Esophagus muscularis mucosa (tissue), 3 donors: Measurements from ENCODE around the gene ANKRD33.

ENCODE experiments used
- CTCF ChIP-seq, 3 experiments: fragments of 200-600 bp in 2 of 3; fragments of 450-650 bp in 1 of 3; sonication (generic) in 2 of 3; IDR thresholded peaks; one replicate each; pipeline ENCODE4 v1.5.1; 2017 to 2019; ENCODE audit warnings: antibody characterized with exemption in 3 of 3, mild to moderate bottlenecking in 2 of 3, moderate library complexity in 1 of 3
- POLR2A ChIP-seq: fragments of 450-650 bp; IDR thresholded peaks from one replicate; pipeline ENCODE4 v1.6.1; 2017; ENCODE audit warnings: antibody characterized with exemption, moderate library complexity, mild to moderate bottlenecking, low read depth

DNA sequence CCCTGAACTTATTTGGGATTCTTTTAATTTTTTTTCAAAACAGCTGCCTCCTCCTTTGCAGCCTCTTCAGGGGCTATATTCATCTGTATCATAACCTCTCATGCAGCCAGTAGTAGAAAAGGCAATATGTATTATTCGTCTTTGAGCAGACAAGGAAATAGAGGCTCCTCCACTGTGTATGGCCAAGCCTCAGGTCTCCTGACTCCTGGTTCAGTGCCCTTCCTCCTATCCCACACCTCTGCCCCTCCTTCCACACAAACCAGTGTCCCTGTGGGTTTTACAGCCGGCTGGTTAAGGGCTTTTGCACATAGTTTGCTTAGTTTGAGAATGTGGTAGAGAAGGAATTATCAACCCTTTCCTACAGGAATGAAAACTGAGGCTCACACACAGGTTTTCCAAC lies 10.6 kb downstream of the ANKRD33 start:
- TF ChIP-seq CTCF (IDR thresholded peaks at IDR 0.05) (no peak), POLR2A (no peak)
